Transverse colon (tissue), 4 donors: ENCODE data around the gene MALL. TPM values are rescaled to one million over a fixed set of nuclear protein-coding genes. Genes with fewer than 3 reads are reported as not detected.

Experiments used
- DNase-seq: peaks from one replicate; pipeline ENCODE4 v3.0.0-alpha.2; 2019
- H3K27ac ChIP-seq, 4 donors: fragments of 200-600 bp; sonication (generic); 2 replicates each; pipeline ENCODE4 v1.5.1; 2016 to 2018; ENCODE audit warnings: inconsistent platforms in 4 of 4
- H3K27me3 ChIP-seq: fragments of 200-600 bp; sonication (generic); 2 replicates; pipeline ENCODE4 v1.5.1; 2017; ENCODE audit warnings: inconsistent platforms
- H3K36me3 ChIP-seq, 4 donors: fragments of 200-600 bp; sonication (generic); 2 replicates each; pipeline ENCODE4 v1.5.1; 2017 to 2019; ENCODE audit warnings: inconsistent platforms in 4 of 4
- H3K4me1 ChIP-seq, 4 donors: fragments of 200-600 bp; sonication (generic); 2 replicates each; pipeline ENCODE4 v1.5.1; 2017 to 2020; ENCODE audit warnings: inconsistent platforms in 4 of 4
- H3K4me3 ChIP-seq, 4 donors: fragments of 200-600 bp; sonication (generic); 1 replicate in 1 of 4; 2 replicates in 3 of 4; pipeline versions ENCODE4 v1.5.1 to v1.6.1; 2017 to 2019; ENCODE audit warnings: inconsistent platforms in 4 of 4
- H3K9me3 ChIP-seq, 2 donors: fragments of 200-600 bp; sonication (generic); 2 replicates each; pipeline ENCODE4 v1.5.1; 2017 to 2019; ENCODE audit warnings: inconsistent platforms in 2 of 2
- EP300 ChIP-seq: sonication (generic); formaldehyde crosslinking; IDR thresholded peaks from one replicate; pipeline ENCODE4 v1.6.1; 2017; ENCODE audit warnings: antibody characterized with exemption, low read depth
- POLR2A ChIP-seq: fragments of 450-650 bp; IDR thresholded peaks from one replicate; pipeline ENCODE4 v1.6.1; 2016; ENCODE audit warnings: antibody characterized with exemption, mild to moderate bottlenecking, moderate library complexity
- POLR2AphosphoS5 ChIP-seq, 3 donors: sonication (generic); formaldehyde crosslinking; IDR thresholded peaks; one replicate each; pipeline ENCODE4 v1.6.1; 2016; ENCODE audit warnings: antibody characterized with exemption in 3 of 3
- WGBS, 2 donors: methylation state at CpG; one replicate each; pipeline ENCODE4 v1.1.5; 2018; ENCODE audit warnings: low coverage in 1 of 2; 5-methylcytosine and 5-hydroxymethylcytosine counted together
- in situ Hi-C, 4 donors: fragments of 200-750 bp; cut with MboI; loops; one replicate each; pipeline versions ENCODE4 v1.15.0 to v1.15.1; 2017; ENCODE audit warnings: low sequenced_read_pairs in 3 of 4, low pct_ligation_motif_present in 1 of 4, low pct_unique_long_range_greater_than_20kb in 1 of 4
- intact Hi-C: fragments of 100-400 bp; cut with DNase I; formaldehyde crosslinking; loops from one replicate; pipeline ENCODE4 v1.15.1; 2023; ENCODE audit warnings: low total_unique reads
- total RNA-seq, 4 donors: library from RNA; depleted of rRNA; stranded (reverse); fragments of >200 nt; gene quantifications; one replicate each; pipeline ENCODE4 v1.1.0, GENCODE V29; 2016
- TF ChIP-seq, protein P1 (sequence below), 5 experiments: fragments of 200-600 bp in 3 of 5; fragments of 450-650 bp in 2 of 5; sonication (generic) in 3 of 5; IDR thresholded peaks; 1 replicate in 2 of 5; 2 replicates in 3 of 5; pipeline ENCODE4 v1.5.1; 2016 to 2017; ENCODE audit warnings: antibody characterized with exemption in 5 of 5, inconsistent platforms in 3 of 5, mild to moderate bottlenecking in 2 of 5, moderate library complexity in 1 of 5

MALL gene
- total RNA-seq, 4 donors from 2014 or later: 205 to 499 (median 299) TPM

DNA sequence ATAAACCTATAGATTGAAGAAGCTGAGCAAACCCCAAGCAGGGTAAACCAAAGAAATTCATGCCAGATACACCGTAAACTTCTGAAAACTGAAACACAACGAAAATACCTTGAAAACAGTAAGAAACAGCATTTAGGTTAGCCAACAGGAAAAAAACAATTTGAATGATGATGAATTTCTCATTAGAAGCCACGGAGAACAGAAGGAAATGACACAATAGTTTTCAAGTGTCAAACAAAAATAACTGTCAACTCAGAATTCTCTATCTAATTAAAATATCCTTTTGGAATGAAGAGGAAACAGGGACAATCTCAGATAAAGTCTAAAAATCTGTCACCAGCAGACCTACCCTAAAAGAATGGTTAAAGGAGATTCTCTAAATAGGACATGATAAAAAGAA lies 37.3 kb upstream of the MALL start:
- TF ChIP-seq POLR2AphosphoS5 (IDR thresholded peaks at IDR 0.05): no peak
- TF ChIP-seq POLR2A: no peak
- TF ChIP-seq, protein P1, sequence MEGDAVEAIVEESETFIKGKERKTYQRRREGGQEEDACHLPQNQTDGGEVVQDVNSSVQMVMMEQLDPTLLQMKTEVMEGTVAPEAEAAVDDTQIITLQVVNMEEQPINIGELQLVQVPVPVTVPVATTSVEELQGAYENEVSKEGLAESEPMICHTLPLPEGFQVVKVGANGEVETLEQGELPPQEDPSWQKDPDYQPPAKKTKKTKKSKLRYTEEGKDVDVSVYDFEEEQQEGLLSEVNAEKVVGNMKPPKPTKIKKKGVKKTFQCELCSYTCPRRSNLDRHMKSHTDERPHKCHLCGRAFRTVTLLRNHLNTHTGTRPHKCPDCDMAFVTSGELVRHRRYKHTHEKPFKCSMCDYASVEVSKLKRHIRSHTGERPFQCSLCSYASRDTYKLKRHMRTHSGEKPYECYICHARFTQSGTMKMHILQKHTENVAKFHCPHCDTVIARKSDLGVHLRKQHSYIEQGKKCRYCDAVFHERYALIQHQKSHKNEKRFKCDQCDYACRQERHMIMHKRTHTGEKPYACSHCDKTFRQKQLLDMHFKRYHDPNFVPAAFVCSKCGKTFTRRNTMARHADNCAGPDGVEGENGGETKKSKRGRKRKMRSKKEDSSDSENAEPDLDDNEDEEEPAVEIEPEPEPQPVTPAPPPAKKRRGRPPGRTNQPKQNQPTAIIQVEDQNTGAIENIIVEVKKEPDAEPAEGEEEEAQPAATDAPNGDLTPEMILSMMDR (IDR thresholded peaks at IDR 0.05): no peak
- no peak for TF ChIP-seq EP300
- H3K27me3 ChIP-seq: no peaks in the 10 kb centered on the region
- intact Hi-C loops (no loop called here), in situ Hi-C loops (no loop called here)
- no peak overlapping the region for H3K4me3 ChIP-seq
- H3K36me3 ChIP-seq: no peaks in the 10 kb centered on the region
- peaks cover 0 to 6% (median 0%) of the 10 kb centered on the region in 4 donors for H3K4me1 ChIP-seq
- no peak overlapping the region for H3K27ac ChIP-seq
- 63 to 70% methylated on average over 3 of the region's 3 CpGs for WGBS, 2 donors
- H3K9me3 ChIP-seq: no peaks in the 10 kb centered on the region
- no peak for DNase-seq

DNA sequence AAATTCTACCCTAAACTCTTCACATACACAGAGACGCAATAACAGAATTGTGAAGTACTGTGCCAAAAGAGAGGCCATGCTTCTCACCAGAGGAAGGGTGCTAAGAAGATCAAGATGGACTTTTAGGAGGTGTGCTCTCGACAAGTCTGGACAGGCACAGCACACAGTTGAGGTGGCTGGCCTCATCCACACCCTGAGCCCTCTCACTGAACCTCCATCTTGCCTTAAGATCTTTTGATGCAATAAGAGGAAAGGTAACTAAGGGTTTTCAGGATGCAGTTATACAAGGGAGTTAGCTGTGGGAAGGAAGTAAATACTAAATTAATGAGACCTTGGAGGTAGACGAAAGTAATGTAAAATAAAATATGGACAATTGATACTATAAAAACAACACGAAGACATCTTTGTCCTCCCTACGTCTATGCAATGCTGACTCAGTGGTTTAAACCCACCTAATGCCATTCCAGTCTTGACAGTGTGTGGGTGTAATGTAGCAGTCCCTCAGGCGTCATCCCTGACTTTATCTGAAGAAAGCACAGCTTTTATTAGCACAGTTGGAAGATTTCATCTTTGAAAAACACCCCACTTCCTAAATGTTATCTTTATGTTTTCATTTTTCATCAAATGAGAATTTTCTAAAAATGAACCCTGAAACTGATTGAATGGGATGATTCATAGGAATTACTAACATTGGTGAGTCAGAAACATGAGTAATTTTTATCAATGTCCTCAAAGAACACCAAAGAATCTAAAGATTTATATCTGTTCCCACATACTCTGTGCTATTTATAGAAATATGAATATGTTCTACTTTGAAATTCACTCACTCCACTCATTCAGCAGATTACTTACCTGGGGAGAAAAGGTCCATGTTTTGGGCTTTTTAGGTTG lies 34.0 kb upstream of the MALL start:
- Histone ChIP-seq H3K4me3 (no peak overlapping the region), H3K27ac (no peak overlapping the region), H3K36me3 (no peaks in the 10 kb centered on the region), H3K9me3 (no peaks in the 10 kb centered on the region), H3K27me3 (no peaks in the 10 kb centered on the region), H3K4me1 (no peaks in the 10 kb centered on the region)
- TF ChIP-seq, protein P1 (IDR thresholded peaks at IDR 0.05): no peak
- in situ Hi-C loops (no loop called here), intact Hi-C loops (no loop called here)
- 77 to 88% methylated on average over 1 to 6 of the region's 6 CpGs for WGBS, 2 donors
- DNase-seq: no peak

DNA sequence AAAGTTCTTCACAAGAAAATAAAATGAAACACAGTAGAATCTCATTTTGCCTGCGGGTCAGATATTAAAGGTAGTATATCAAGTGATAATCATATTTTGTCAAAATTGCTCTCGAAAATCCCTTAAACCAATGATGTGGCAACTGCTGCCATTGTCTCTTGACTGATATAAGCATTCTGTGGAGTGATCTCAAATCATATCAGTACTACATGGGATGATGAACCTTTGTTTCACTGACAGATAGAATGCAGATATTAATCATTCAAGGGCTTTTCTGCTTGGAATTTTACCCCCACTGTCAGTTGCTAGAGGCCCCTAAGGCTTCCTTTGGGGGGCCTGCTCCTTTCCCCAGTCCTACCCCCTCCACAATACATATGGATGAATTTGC lies 31.3 kb upstream of the MALL start:
- in situ Hi-C loops: no loop called here
- H3K4me3 ChIP-seq: no peak overlapping the region
- H3K27ac ChIP-seq: no peak overlapping the region
- WGBS, 2 donors: 76 to 91% methylated on average over 2 of the region's 2 CpGs
- H3K36me3 ChIP-seq: no peaks in the 10 kb centered on the region
- no peak for DNase-seq
- no peaks in the 10 kb centered on the region for H3K4me1 ChIP-seq
- intact Hi-C loops: no loop called here
- TF ChIP-seq, protein P1 (IDR thresholded peaks at IDR 0.05): no peak
- TF ChIP-seq POLR2A (no peak), EP300 (no peak), POLR2AphosphoS5 (IDR thresholded peaks at IDR 0.05) (no peak)
- H3K9me3 ChIP-seq: no peaks in the 10 kb centered on the region
- no peaks in the 10 kb centered on the region for H3K27me3 ChIP-seq

DNA sequence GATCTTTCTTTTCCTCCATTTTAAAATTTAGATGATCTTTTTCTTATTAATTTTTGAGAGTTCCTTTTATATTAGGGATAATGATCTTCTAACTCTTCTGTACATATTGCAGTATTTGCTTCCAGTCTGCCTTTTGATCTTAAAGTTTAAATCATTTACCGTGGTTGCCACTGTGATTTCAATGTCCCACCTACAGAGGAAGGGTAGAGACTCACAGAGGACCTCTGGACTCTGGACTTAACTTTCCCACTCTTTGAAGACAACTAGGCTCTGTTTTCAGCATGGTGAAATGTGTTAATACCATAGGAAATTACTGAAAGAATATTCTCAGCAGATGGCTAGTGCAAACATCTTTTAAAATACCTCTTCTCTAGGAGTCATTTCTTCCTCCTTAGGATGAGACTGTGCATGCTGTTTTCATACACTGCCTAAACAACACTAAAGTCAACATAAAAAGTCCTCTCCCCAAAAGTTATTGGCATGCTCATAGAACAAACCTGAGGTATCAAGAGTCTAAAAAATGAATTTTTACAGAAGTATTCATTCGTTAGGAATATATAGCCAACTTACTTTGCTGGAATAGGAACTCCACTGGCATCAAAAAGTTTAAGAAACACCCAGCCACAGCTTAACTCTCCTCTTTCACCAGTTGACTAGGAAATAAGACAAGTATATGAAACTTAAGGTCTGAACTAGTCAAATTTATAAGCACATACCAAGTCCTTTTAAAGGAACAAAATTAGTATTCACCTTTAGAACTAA lies 30.7 kb upstream of the MALL start:
- WGBS, 2 donors: 64 to 78% methylated on average over 2 of the region's 2 CpGs
- no peak for DNase-seq
- intact Hi-C loops (no loop called here), in situ Hi-C loops (no loop called here)
- Histone ChIP-seq H3K27me3 (no peaks in the 10 kb centered on the region), H3K27ac (no peak overlapping the region), H3K36me3 (no peaks in the 10 kb centered on the region), H3K4me1 (no peaks in the 10 kb centered on the region), H3K9me3 (no peaks in the 10 kb centered on the region), H3K4me3 (no peak overlapping the region)
- TF ChIP-seq POLR2AphosphoS5 (IDR thresholded peaks at IDR 0.05) (no peak), EP300 (no peak), POLR2A (no peak)
- TF ChIP-seq, protein P1 (IDR thresholded peaks at IDR 0.05): no peak
